Measurements from ENCODE around the gene SERF1A. TPM values are rescaled to one million over a fixed set of nuclear protein-coding genes. Genes with fewer than 3 reads are reported as not detected.

The SERF1A gene
- 28.8 TPM for total RNA-seq

GRCh38 chr5:70900533-70901271, at the start of gene SERF1A:
SERF1A (plus strand) TSS chr5:70900669; CDS start chr5:70900870, 201 bp downstream.

Small RNAs within 50 kb of the gene (small RNA-seq; reads per million reads assigned to genes)
- not detected for gene CDH12P1 (ENCODE audit: low replicate concordance)

Other genes starting within 250 kb of the SERF1A start
- 52.3 TPM for gene SMN1, start 24.4 kb downstream of the SERF1A start, total RNA-seq
- 80.1 TPM for gene NAIP, start 124.7 kb downstream of the SERF1A start, total RNA-seq
- gene GTF2H2, start 167.0 kb downstream of the SERF1A start, total RNA-seq = 54.5 TPM

All from parietal lobe (tissue), 2 donors.